Liver (tissue), 9 donors: ENCODE results near the gene EVL. TPM values are rescaled to one million over a fixed set of nuclear protein-coding genes. Genes with fewer than 3 reads are reported as not detected.

Experiments
- DNase-seq: peaks from one replicate; pipeline ENCODE4 v3.0.0-alpha.2; 2017; ENCODE audit warnings: low spot score
- H3K27ac ChIP-seq, 2 donors: one replicate each; pipeline ENCODE4 v1.7.0; 2013; ENCODE audit warnings: inconsistent platforms in 2 of 2, low read length in 2 of 2, control low read depth in 1 of 2, low read depth in 1 of 2, mild to moderate bottlenecking in 1 of 2
- H3K27me3 ChIP-seq, 4 donors: one replicate each; pipeline versions ENCODE4 v1.6.1 to v1.7.0; 2013; ENCODE audit warnings: low read length in 3 of 4, inconsistent platforms in 1 of 4, mild to moderate bottlenecking in 1 of 4, moderate library complexity in 1 of 4; ENCODE audit not compliant: control insufficient read depth in 4 of 4, insufficient read depth in 4 of 4
- H3K36me3 ChIP-seq, 4 donors: one replicate each; pipeline versions ENCODE4 v1.6.1 to v1.7.0; 2013; ENCODE audit warnings: low read length in 3 of 4, mild to moderate bottlenecking in 3 of 4, low read depth in 1 of 4, moderate library complexity in 1 of 4; ENCODE audit not compliant: control insufficient read depth in 4 of 4, insufficient read depth in 3 of 4
- H3K4me1 ChIP-seq, 4 donors: one replicate each; pipeline versions ENCODE4 v1.6.1 to v1.7.0; 2013; ENCODE audit warnings: low read length in 3 of 4, mild to moderate bottlenecking in 3 of 4, moderate library complexity in 1 of 4; ENCODE audit not compliant: control insufficient read depth in 4 of 4, insufficient read depth in 4 of 4
- H3K4me3 ChIP-seq, 3 donors: one replicate each; pipeline versions ENCODE4 v1.6.1 to v1.7.0; 2013; ENCODE audit warnings: low read length in 3 of 3, control low read depth in 1 of 3, low read depth in 1 of 3, mild to moderate bottlenecking in 1 of 3
- H3K9ac ChIP-seq, 2 donors: one replicate each; pipeline ENCODE4 v1.7.0; 2013; ENCODE audit warnings: low read length in 2 of 2, mild to moderate bottlenecking in 2 of 2, moderate library complexity in 2 of 2, control low read depth in 1 of 2, low read depth in 1 of 2
- H3K9me3 ChIP-seq, 4 donors: one replicate each; pipeline versions ENCODE4 v1.6.1 to v1.7.0; 2013; ENCODE audit warnings: low read length in 3 of 4; ENCODE audit not compliant: control insufficient read depth in 4 of 4
- EGR1 ChIP-seq, 2 donors: IDR thresholded peaks; 2 replicates each; pipeline ENCODE4 v1.6.1; 2016 to 2018; ENCODE audit warnings: antibody characterized with exemption in 2 of 2, low read depth in 2 of 2
- FOXA1 ChIP-seq: IDR thresholded peaks from 2 replicates; pipeline ENCODE4 v1.6.1; 2016; ENCODE audit warnings: antibody characterized with exemption
- FOXA2 ChIP-seq: IDR thresholded peaks from 2 replicates; pipeline ENCODE4 v1.6.1; 2016; ENCODE audit warnings: antibody characterized with exemption
- GABPA ChIP-seq, 2 donors: IDR thresholded peaks in 1 of 2; conservative IDR thresholded peaks in 1 of 2; 2 replicates each; pipeline ENCODE4 v1.6.1; 2016; ENCODE audit warnings: antibody characterized with exemption in 2 of 2, mild to moderate bottlenecking in 1 of 2, moderate library complexity in 1 of 2
- HNF4A ChIP-seq, 2 donors: conservative IDR thresholded peaks; 2 replicates each; pipeline ENCODE4 v1.6.1; 2016; ENCODE audit warnings: antibody characterized with exemption in 2 of 2, mild to moderate bottlenecking in 2 of 2
- JUND ChIP-seq, 2 donors: IDR thresholded peaks; 2 replicates each; pipeline ENCODE4 v1.6.1; 2016; ENCODE audit warnings: antibody characterized with exemption in 2 of 2
- NR2F2 ChIP-seq: IDR thresholded peaks from 2 replicates; pipeline ENCODE4 v1.6.1; 2016; ENCODE audit warnings: antibody characterized with exemption
- RAD21 ChIP-seq, 2 donors: IDR thresholded peaks; 2 replicates each; pipeline ENCODE4 v1.6.1; 2016; ENCODE audit warnings: antibody characterized with exemption in 2 of 2, mild to moderate bottlenecking in 2 of 2
- RXRA ChIP-seq, 2 donors: IDR thresholded peaks; 2 replicates each; pipeline ENCODE4 v1.6.1; 2017 to 2018; ENCODE audit warnings: antibody characterized with exemption in 2 of 2, mild to moderate bottlenecking in 1 of 2
- SP1 ChIP-seq: IDR thresholded peaks from 2 replicates; pipeline ENCODE4 v1.6.1; 2018; ENCODE audit warnings: antibody characterized with exemption, mild to moderate bottlenecking
- TAF1 ChIP-seq: conservative IDR thresholded peaks from 2 replicates; pipeline ENCODE4 v1.6.1; 2016; ENCODE audit warnings: antibody characterized with exemption, mild to moderate bottlenecking
- YY1 ChIP-seq: IDR thresholded peaks from 2 replicates; pipeline ENCODE4 v1.6.1; 2016; ENCODE audit warnings: antibody characterized with exemption, mild to moderate bottlenecking
- WGBS: extraction: QIAGEN DNeasy Blood & Tissue Kit; methylation state at CpG from one replicate; pipeline ENCODE4 v1.1.7; 2013; 5-methylcytosine and 5-hydroxymethylcytosine counted together
- polyA plus RNA-seq, 2 donors: library from polyadenylated mRNA; stranded (reverse) in 1 of 2; unstranded in 1 of 2; fragments of 200-250 nt in 1 of 2; fragments of >200 nt in 1 of 2; fragmentation: Nextera tagmentation in 1 of 2; extraction: Ambion mirVana in 1 of 2; gene quantifications; one replicate each; pipeline versions ENCODE4 v1.2.1 to v1.2.3, GENCODE V29; 2013 to 2015
- total RNA-seq, 2 donors: library from RNA; depleted of rRNA; stranded (reverse); fragments of >200 nt; gene quantifications; one replicate each; pipeline ENCODE4 v1.2.3, GENCODE V29; 2014
- TF ChIP-seq, protein P1 (sequence below): IDR thresholded peaks from 2 replicates; pipeline ENCODE4 v1.6.1; 2016; ENCODE audit warnings: antibody characterized with exemption
- TF ChIP-seq, protein P2 (sequence below): IDR thresholded peaks from 2 replicates; pipeline ENCODE4 v1.6.1; 2016; ENCODE audit warnings: antibody characterized with exemption, mild to moderate bottlenecking
- TF ChIP-seq, protein P3 (sequence below): IDR thresholded peaks from 2 replicates; pipeline ENCODE4 v1.6.1; 2016; ENCODE audit warnings: antibody characterized with exemption
- TF ChIP-seq, protein P4 (sequence below): fragments of 150-350 bp; IDR thresholded peaks from 2 replicates; pipeline ENCODE4 v1.5.1; 2017; ENCODE audit warnings: improper control_type of control experiment, low read depth, low read length; ENCODE audit not compliant: missing input control
- donor health status: healthy.
- donor health status: healthy.
- donor health status: healthy.
- donor health status: healthy.
- donor health status: healthy.

EVL gene
- total and polyA plus RNA-seq, 4 donors, result 11.3 to 85.9 (median 33.9) TPM

DNA sequence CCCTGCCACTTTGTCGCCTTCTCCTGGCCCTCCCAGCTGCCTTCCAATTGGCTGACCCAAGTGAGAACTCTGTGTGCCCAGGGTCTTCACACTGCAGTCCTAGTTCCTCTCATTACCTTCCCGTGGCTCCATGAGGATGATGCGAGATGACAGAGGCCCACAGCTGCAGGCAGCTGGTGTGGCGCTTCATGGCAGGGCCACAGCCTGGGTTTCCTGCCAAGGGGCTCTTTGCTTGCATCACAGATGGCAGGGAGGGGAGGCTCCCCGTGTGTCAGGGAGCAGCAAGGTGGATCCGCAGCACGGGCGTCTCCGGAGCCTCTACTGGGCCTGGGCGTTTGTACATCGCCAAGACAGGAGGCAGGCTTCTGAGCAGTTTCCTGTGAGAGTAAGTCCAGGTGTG is 65.3 kb downstream of the EVL start:
- H3K36me3 ChIP-seq, result peaks cover 12 to 55% (median 24%) of the 10 kb centered on the region in 4 donors
- H3K4me3 ChIP-seq, result no peak overlapping the region
- H3K9ac ChIP-seq, result no peak overlapping the region
- 93% methylated on average over 11 of the region's 11 CpGs for WGBS
- DNase-seq, result no peak
- no peaks in the 10 kb centered on the region for H3K27me3 ChIP-seq
- no peak overlapping the region for H3K27ac ChIP-seq
- TF ChIP-seq, protein P1, sequence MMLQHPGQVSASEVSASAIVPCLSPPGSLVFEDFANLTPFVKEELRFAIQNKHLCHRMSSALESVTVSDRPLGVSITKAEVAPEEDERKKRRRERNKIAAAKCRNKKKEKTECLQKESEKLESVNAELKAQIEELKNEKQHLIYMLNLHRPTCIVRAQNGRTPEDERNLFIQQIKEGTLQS, result no peak
- TF ChIP-seq, protein P2, sequence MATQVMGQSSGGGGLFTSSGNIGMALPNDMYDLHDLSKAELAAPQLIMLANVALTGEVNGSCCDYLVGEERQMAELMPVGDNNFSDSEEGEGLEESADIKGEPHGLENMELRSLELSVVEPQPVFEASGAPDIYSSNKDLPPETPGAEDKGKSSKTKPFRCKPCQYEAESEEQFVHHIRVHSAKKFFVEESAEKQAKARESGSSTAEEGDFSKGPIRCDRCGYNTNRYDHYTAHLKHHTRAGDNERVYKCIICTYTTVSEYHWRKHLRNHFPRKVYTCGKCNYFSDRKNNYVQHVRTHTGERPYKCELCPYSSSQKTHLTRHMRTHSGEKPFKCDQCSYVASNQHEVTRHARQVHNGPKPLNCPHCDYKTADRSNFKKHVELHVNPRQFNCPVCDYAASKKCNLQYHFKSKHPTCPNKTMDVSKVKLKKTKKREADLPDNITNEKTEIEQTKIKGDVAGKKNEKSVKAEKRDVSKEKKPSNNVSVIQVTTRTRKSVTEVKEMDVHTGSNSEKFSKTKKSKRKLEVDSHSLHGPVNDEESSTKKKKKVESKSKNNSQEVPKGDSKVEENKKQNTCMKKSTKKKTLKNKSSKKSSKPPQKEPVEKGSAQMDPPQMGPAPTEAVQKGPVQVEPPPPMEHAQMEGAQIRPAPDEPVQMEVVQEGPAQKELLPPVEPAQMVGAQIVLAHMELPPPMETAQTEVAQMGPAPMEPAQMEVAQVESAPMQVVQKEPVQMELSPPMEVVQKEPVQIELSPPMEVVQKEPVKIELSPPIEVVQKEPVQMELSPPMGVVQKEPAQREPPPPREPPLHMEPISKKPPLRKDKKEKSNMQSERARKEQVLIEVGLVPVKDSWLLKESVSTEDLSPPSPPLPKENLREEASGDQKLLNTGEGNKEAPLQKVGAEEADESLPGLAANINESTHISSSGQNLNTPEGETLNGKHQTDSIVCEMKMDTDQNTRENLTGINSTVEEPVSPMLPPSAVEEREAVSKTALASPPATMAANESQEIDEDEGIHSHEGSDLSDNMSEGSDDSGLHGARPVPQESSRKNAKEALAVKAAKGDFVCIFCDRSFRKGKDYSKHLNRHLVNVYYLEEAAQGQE, result no peak
- TF ChIP-seq, protein P3, sequence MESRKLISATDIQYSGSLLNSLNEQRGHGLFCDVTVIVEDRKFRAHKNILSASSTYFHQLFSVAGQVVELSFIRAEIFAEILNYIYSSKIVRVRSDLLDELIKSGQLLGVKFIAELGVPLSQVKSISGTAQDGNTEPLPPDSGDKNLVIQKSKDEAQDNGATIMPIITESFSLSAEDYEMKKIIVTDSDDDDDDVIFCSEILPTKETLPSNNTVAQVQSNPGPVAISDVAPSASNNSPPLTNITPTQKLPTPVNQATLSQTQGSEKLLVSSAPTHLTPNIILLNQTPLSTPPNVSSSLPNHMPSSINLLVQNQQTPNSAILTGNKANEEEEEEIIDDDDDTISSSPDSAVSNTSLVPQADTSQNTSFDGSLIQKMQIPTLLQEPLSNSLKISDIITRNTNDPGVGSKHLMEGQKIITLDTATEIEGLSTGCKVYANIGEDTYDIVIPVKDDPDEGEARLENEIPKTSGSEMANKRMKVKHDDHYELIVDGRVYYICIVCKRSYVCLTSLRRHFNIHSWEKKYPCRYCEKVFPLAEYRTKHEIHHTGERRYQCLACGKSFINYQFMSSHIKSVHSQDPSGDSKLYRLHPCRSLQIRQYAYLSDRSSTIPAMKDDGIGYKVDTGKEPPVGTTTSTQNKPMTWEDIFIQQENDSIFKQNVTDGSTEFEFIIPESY, result no peak
- no peak for TF ChIP-seq TAF1
- H3K9me3 ChIP-seq, result no peaks in the 10 kb centered on the region
- no peaks in the 10 kb centered on the region for H3K4me1 ChIP-seq

DNA sequence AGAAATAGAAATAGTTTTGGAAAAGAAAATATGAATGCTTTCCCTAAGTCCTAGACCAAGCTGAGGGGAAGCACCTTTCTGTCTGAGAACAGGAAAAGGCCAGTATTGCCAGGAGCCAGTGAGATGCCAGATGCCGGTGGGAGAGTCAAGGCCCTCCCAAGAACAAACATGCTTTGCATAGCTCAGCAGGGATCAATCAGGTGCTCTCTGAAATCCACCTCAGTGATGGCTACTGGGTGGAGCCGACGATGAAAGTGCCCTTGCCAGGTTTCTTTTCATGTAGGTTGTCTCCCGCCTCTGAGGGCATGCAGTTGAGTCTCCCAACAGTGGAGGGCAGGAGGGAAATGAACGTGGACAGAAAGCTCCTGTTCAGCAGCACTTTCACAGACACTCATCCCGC is 66.0 kb downstream of the EVL start:
- Histone ChIP-seq H3K9me3 (no peaks in the 10 kb centered on the region), H3K9ac (no peak overlapping the region), H3K27me3 (no peaks in the 10 kb centered on the region), H3K27ac (no peak overlapping the region), H3K4me3 (no peak overlapping the region), H3K36me3 (peaks cover 14 to 57% (median 24%) of the 10 kb centered on the region in 4 donors), H3K4me1 (no peaks in the 10 kb centered on the region)
- TF ChIP-seq TAF1, result no peak
- no peak for TF ChIP-seq EGR1 (IDR thresholded peaks at IDR 0.05; ENCODE audit: low read depth in 2 of 2)
- TF ChIP-seq SP1, result no peak
- TF ChIP-seq JUND (IDR thresholded peaks at IDR 0.05), result no peak
- TF ChIP-seq, protein P2, result no peak
- no peak for TF ChIP-seq GABPA (IDR thresholded peaks at IDR 0.05 in 1 of 2, conservative IDR thresholded peaks at IDR 0.05 in 1 of 2)
- TF ChIP-seq YY1, result no peak
- TF ChIP-seq, protein P4, sequence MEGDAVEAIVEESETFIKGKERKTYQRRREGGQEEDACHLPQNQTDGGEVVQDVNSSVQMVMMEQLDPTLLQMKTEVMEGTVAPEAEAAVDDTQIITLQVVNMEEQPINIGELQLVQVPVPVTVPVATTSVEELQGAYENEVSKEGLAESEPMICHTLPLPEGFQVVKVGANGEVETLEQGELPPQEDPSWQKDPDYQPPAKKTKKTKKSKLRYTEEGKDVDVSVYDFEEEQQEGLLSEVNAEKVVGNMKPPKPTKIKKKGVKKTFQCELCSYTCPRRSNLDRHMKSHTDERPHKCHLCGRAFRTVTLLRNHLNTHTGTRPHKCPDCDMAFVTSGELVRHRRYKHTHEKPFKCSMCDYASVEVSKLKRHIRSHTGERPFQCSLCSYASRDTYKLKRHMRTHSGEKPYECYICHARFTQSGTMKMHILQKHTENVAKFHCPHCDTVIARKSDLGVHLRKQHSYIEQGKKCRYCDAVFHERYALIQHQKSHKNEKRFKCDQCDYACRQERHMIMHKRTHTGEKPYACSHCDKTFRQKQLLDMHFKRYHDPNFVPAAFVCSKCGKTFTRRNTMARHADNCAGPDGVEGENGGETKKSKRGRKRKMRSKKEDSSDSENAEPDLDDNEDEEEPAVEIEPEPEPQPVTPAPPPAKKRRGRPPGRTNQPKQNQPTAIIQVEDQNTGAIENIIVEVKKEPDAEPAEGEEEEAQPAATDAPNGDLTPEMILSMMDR, result no peak
- TF ChIP-seq HNF4A (conservative IDR thresholded peaks at IDR 0.05), result no peak
- no peak for TF ChIP-seq RAD21 (IDR thresholded peaks at IDR 0.05)
- TF ChIP-seq, protein P1, result no peak
- TF ChIP-seq, protein P3, result no peak
- TF ChIP-seq FOXA2, result no peak
- no peak for TF ChIP-seq FOXA1
- TF ChIP-seq NR2F2, result no peak
- no peak for TF ChIP-seq RXRA (IDR thresholded peaks at IDR 0.05)
- 82% methylated on average over 6 of the region's 6 CpGs for WGBS
- no peak for DNase-seq
